ENCODE measurements around the gene LHX1. TPM values are rescaled to one million over a fixed set of nuclear protein-coding genes. Genes with fewer than 3 reads are reported as not detected.

LHX1 gene
- total and polyA plus RNA-seq, 2 of the 8 experiments (the other 6 are each of a cell fraction or from before 2014, with no cell fraction given) = 0.26 to 0.93 TPM

DNA sequence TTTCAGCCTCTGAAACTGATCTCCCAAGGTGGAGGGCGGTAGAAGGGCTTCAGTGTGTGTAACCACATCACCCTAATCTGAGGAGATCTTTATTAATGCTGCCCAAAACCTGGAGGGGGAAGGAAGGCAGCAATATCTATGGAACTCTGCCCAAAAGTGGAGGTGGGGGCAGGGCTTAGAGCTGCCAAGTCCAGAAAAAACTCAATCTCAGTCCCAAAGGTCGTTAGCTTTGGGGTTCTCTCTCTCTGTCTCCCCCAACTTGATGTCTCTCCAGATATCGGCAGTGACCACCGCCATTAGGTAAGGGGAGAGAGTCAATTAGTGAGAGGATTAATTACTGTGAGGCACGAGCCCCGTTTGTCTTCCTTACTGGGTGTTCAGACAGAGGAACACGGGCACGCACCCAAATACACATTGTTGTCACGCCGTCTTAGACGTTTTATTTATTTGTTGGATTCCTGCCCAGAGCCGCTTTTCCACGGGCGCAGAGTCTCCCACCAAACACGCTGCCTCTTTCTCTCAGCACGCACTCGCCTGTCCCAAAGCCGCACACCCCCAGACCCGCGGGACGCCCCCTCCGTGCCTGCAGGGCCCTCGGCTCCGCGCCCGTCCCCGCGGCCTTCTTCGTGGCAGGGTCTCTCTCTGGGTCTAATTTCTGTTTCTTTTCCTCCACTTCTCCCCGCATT lies 5.4 kb upstream of the LHX1 start (continued):
- TF ChIP-seq EZH2 (IDR thresholded peaks at IDR 0.05; ENCODE audit: low read depth, low read length, severe bottlenecking) = peak; percentile 95
- no peak for TF ChIP-seq JUN (IDR thresholded peaks at IDR 0.05; ENCODE audit: low read depth, low read length)
- TF ChIP-seq SUZ12 (IDR thresholded peaks at IDR 0.05; ENCODE audit: low read length) = peak; percentile 87
- peak; percentile 95 for TF ChIP-seq RNF2 (IDR thresholded peaks at IDR 0.05; ENCODE audit: borderline replicate concordance, low read depth, low read length, missing control alignments, poor library complexity, severe bottlenecking)

Measured in H1 (cell line).